Breast epithelium (tissue), 3 donors: ENCODE results near the gene HOXB7.

Experiments used
- POLR2A ChIP-seq: fragments of 450-650 bp; IDR thresholded peaks from one replicate; pipeline ENCODE4 v1.6.1; 2016; ENCODE audit warnings: antibody characterized with exemption, mild to moderate bottlenecking, moderate library complexity
- POLR2AphosphoS5 ChIP-seq, 3 donors: sonication (generic); formaldehyde crosslinking; IDR thresholded peaks; one replicate each; pipeline ENCODE4 v1.6.1; 2017; ENCODE audit warnings: antibody characterized with exemption in 3 of 3
- TF ChIP-seq, protein P1 (sequence below), 3 donors: fragments of 450-650 bp; IDR thresholded peaks; one replicate each; pipeline ENCODE4 v1.5.1; 2016 to 2017; ENCODE audit warnings: antibody characterized with exemption in 3 of 3, mild to moderate bottlenecking in 3 of 3, moderate library complexity in 3 of 3

- TF ChIP-seq, protein P1, sequence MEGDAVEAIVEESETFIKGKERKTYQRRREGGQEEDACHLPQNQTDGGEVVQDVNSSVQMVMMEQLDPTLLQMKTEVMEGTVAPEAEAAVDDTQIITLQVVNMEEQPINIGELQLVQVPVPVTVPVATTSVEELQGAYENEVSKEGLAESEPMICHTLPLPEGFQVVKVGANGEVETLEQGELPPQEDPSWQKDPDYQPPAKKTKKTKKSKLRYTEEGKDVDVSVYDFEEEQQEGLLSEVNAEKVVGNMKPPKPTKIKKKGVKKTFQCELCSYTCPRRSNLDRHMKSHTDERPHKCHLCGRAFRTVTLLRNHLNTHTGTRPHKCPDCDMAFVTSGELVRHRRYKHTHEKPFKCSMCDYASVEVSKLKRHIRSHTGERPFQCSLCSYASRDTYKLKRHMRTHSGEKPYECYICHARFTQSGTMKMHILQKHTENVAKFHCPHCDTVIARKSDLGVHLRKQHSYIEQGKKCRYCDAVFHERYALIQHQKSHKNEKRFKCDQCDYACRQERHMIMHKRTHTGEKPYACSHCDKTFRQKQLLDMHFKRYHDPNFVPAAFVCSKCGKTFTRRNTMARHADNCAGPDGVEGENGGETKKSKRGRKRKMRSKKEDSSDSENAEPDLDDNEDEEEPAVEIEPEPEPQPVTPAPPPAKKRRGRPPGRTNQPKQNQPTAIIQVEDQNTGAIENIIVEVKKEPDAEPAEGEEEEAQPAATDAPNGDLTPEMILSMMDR (IDR thresholded peaks at IDR 0.05): no peak
- no peak for TF ChIP-seq POLR2AphosphoS5 (IDR thresholded peaks at IDR 0.05)
- no peak for TF ChIP-seq POLR2A
Measured at GRCh38 chr17:48579760-48580554, 30.9 kb downstream of the HOXB7 start.
